HepG2 (cell line): ENCODE data around the gene GGPS1. TPM values are rescaled to one million over a fixed set of nuclear protein-coding genes. Genes with fewer than 3 reads are reported as not detected.

Source experiments
- ASH2L ChIP-seq: fragments of 300-600, 200-600 bp; sonication (generic); IDR thresholded peaks from 2 replicates; pipeline ENCODE4 v1.7.0; 2017; ENCODE audit warnings: low read depth, mild to moderate bottlenecking, moderate library complexity, mixed read lengths, low read length; ENCODE audit not compliant: insufficient read length
- CREM ChIP-seq, 2 experiments: sonication (generic) in 1 of 2; formaldehyde crosslinking in 1 of 2; IDR thresholded peaks; 2 replicates each; pipeline versions ENCODE4 v1.4.0 to v1.6.1; 2016 to 2020; ENCODE audit warnings: antibody characterized with exemption in 1 of 2, mild to moderate bottlenecking in 1 of 2, missing genetic modification reagents in 1 of 2
- FOXM1 ChIP-seq: sonication (generic); formaldehyde crosslinking; IDR thresholded peaks from 2 replicates; pipeline ENCODE4 v1.5.0; 2020; ENCODE audit warnings: missing genetic modification reagents
- GTF3A ChIP-seq: sonication (generic); formaldehyde crosslinking; conservative IDR thresholded peaks from 2 replicates; pipeline ENCODE4 v1.4.0; 2020; ENCODE audit warnings: mild to moderate bottlenecking, missing genetic modification reagents
- HOMEZ ChIP-seq: IDR thresholded peaks from 2 replicates; pipeline ENCODE4 v1.6.1; 2016; ENCODE audit warnings: low read depth
- JARID2 ChIP-seq: sonication (generic); formaldehyde crosslinking; IDR thresholded peaks from 2 replicates; pipeline ENCODE4 v1.8.1; 2023; ENCODE audit warnings: missing genetic modification reagents, inconsistent platforms; ENCODE audit not compliant: insufficient replicate concordance
- KDM4B ChIP-seq: sonication (generic); formaldehyde crosslinking; IDR thresholded peaks from 2 replicates; pipeline ENCODE4 v1.4.0; 2020; ENCODE audit warnings: missing genetic modification reagents
- NFE2 ChIP-seq: sonication (generic); formaldehyde crosslinking; IDR thresholded peaks from 2 replicates; pipeline ENCODE4 v1.4.0; 2020; ENCODE audit warnings: missing genetic modification reagents
- POLR2A ChIP-seq, 2 experiments: IDR thresholded peaks; 2 replicates each; pipeline ENCODE4 v1.6.1; 2011; ENCODE audit warnings: low read depth in 2 of 2, low read length in 2 of 2, mild to moderate bottlenecking in 1 of 2, moderate library complexity in 1 of 2; ENCODE audit not compliant: insufficient read depth in 1 of 2
- RNF219 ChIP-seq: sonication (generic); formaldehyde crosslinking; IDR thresholded peaks from 2 replicates; pipeline ENCODE4 v1.5.0; 2020; ENCODE audit warnings: mild to moderate bottlenecking, missing genetic modification reagents
- SOX6 ChIP-seq, 2 experiments: fragments of 450-650 bp in 1 of 2; sonication (generic) in 1 of 2; formaldehyde crosslinking in 1 of 2; IDR thresholded peaks; 2 replicates each; pipeline versions ENCODE4 v1.4.0 to v1.6.1; 2017 to 2020; ENCODE audit warnings: antibody characterized with exemption in 1 of 2, mild to moderate bottlenecking in 1 of 2, missing genetic modification reagents in 1 of 2
- ZBTB26 ChIP-seq: IDR thresholded peaks from 2 replicates; pipeline ENCODE4 v1.6.1; 2016; ENCODE audit warnings: missing compliant biosample characterization, missing genetic modification reagents, borderline replicate concordance
- ZC3H4 ChIP-seq: sonication (generic); formaldehyde crosslinking; IDR thresholded peaks from 2 replicates; pipeline ENCODE4 v1.4.0; 2020; ENCODE audit warnings: missing genetic modification reagents, borderline replicate concordance
- ZFP36L2 ChIP-seq: sonication (generic); formaldehyde crosslinking; IDR thresholded peaks from 2 replicates; pipeline ENCODE4 v1.4.0; 2020; ENCODE audit warnings: missing genetic modification reagents
- ZNF333 ChIP-seq: sonication (generic); formaldehyde crosslinking; IDR thresholded peaks from 2 replicates; pipeline ENCODE4 v1.4.0; 2020; ENCODE audit warnings: mild to moderate bottlenecking, missing genetic modification reagents, borderline replicate concordance
- ZNF530 ChIP-seq: sonication (generic); formaldehyde crosslinking; IDR thresholded peaks from 2 replicates; pipeline ENCODE4 v1.5.0; 2020; ENCODE audit warnings: low read depth, mild to moderate bottlenecking, missing genetic modification reagents
- ZNF549 ChIP-seq: sonication (generic); formaldehyde crosslinking; IDR thresholded peaks from 2 replicates; pipeline ENCODE4 v1.5.0; 2020; ENCODE audit warnings: missing genetic modification reagents
- polyA plus RNA-seq, 8 experiments: library from polyadenylated mRNA; depleted of rRNA in 3 of 8; stranded (reverse) in 7 of 8; unstranded in 1 of 8; fragments of >200 nt; fragmentation: Illumina TruSeq in 4 of 8; extraction: Trizol in 4 of 8; gene quantifications; 2 replicates each; pipeline versions ENCODE4 v1.2.1 to v1.2.3, GENCODE V29; 2011 to 2016; ENCODE audit warnings: low read depth in 4 of 8, missing spikeins in 1 of 8, mixed read lengths in 1 of 8; ENCODE audit not compliant: insufficient read depth in 1 of 8
- total RNA-seq, 5 experiments: library from RNA; depleted of rRNA; stranded (reverse); fragments of >200 nt; fragmentation: Illumina TruSeq; extraction: Trizol; gene quantifications; 2 replicates each; pipeline ENCODE4 v1.2.3, GENCODE V29; 2016; ENCODE audit warnings: low read depth in 1 of 5
- TF ChIP-seq, protein P1 (sequence below): sonication (generic); formaldehyde crosslinking; IDR thresholded peaks from 2 replicates; pipeline ENCODE4 v1.4.0; 2020; ENCODE audit warnings: missing genetic modification reagents
- TF ChIP-seq, protein P2 (sequence below): sonication (generic); formaldehyde crosslinking; IDR thresholded peaks from 2 replicates; pipeline ENCODE4 v1.4.0; 2020; ENCODE audit warnings: mild to moderate bottlenecking, missing genetic modification reagents
- TF ChIP-seq, protein P3 (sequence below): sonication (generic); formaldehyde crosslinking; IDR thresholded peaks from 2 replicates; pipeline ENCODE4 v1.4.0; 2020; ENCODE audit warnings: low read depth, mild to moderate bottlenecking, missing genetic modification reagents

GGPS1 gene
- total and polyA plus RNA-seq, 2 of the 13 experiments (the other 11 are each of a cell fraction or from before 2014, with no cell fraction given), result 28.8 to 42.6 TPM

DNA sequence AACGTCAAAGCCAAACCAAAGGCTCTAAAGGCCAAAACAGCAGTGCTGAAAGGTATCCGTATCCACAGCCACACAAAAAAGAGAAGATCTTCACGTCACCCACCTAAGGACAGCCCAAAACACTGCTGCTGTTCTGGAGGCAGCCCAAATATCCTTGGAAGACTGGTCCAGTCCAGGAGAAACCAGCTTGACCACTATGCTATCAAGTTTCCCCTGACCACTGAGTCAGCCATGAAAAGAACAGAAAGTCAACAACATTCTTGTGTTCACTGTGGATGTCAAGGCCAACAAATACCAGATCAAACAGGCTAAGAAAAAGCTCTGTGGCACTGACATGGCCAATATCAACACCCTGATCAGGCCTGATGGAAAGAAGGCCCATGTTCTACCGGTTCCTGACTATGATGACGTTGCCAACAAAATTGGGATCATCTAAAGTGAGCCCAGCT is 32.4 kb upstream of the GGPS1 start (continued):
- TF ChIP-seq, protein P1, sequence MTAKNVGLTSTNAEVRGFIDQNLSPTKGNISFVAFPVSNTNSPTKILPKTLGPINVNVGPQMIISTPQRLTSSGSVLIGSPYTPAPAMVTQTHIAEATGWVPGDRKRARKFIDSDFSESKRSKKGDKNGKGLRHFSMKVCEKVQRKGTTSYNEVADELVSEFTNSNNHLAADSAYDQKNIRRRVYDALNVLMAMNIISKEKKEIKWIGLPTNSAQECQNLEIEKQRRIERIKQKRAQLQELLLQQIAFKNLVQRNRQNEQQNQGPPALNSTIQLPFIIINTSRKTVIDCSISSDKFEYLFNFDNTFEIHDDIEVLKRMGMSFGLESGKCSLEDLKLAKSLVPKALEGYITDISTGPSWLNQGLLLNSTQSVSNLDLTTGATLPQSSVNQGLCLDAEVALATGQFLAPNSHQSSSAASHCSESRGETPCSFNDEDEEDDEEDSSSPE (CRISPR knock-in tag), result no peak
- no peak for TF ChIP-seq ZNF333 (CRISPR knock-in tag)
- no peak for TF ChIP-seq ZNF549 (CRISPR knock-in tag)
- no peak for TF ChIP-seq ZFP36L2 (CRISPR knock-in tag)
- TF ChIP-seq HOMEZ (CRISPR knock-in tag), result peak; percentile 99
- TF ChIP-seq RNF219 (CRISPR knock-in tag), result no peak
- TF ChIP-seq, protein P2, sequence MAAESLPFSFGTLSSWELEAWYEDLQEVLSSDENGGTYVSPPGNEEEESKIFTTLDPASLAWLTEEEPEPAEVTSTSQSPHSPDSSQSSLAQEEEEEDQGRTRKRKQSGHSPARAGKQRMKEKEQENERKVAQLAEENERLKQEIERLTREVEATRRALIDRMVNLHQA (CRISPR knock-in tag), result no peak
- TF ChIP-seq ZNF530 (CRISPR knock-in tag), result no peak
- no peak for TF ChIP-seq FOXM1
- no peak for TF ChIP-seq ZBTB26 (CRISPR knock-in tag)
- TF ChIP-seq SOX6 (IDR thresholded peaks at IDR 0.05), result no peak
- TF ChIP-seq SOX6 (CRISPR knock-in tag; IDR thresholded peaks at IDR 0.05), result peak; percentile 83
- no peak for TF ChIP-seq POLR2A (IDR thresholded peaks at IDR 0.05; ENCODE audit: insufficient read depth in 1 of 2, low read depth in 2 of 2, low read length in 2 of 2)
- no peak for TF ChIP-seq KDM4B (CRISPR knock-in tag)
- TF ChIP-seq JARID2 (CRISPR knock-in tag), result no peak
- no peak for TF ChIP-seq ZC3H4 (CRISPR knock-in tag)
- peak; percentile 21 for TF ChIP-seq ASH2L
- TF ChIP-seq NFE2 (CRISPR knock-in tag), result no peak
- no peak for TF ChIP-seq GTF3A (CRISPR knock-in tag)
- TF ChIP-seq, protein P3, sequence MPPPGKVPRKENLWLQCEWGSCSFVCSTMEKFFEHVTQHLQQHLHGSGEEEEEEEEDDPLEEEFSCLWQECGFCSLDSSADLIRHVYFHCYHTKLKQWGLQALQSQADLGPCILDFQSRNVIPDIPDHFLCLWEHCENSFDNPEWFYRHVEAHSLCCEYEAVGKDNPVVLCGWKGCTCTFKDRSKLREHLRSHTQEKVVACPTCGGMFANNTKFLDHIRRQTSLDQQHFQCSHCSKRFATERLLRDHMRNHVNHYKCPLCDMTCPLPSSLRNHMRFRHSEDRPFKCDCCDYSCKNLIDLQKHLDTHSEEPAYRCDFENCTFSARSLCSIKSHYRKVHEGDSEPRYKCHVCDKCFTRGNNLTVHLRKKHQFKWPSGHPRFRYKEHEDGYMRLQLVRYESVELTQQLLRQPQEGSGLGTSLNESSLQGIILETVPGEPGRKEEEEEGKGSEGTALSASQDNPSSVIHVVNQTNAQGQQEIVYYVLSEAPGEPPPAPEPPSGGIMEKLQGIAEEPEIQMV (CRISPR knock-in tag), result 0 out of 2 replicates have a peak, but pooled peaks have one; percentile 4
- TF ChIP-seq CREM (IDR thresholded peaks at IDR 0.05), result peak; percentile 71
- TF ChIP-seq CREM (CRISPR knock-in tag; IDR thresholded peaks at IDR 0.05), result no peak
